ENCODE results near the gene LAMA2. TPM values are rescaled to one million over a fixed set of nuclear protein-coding genes. Genes with fewer than 3 reads are reported as not detected.

Gene LAMA2
- total RNA-seq, 1 experiment from 2014 or later = 0.28 TPM

DNA sequence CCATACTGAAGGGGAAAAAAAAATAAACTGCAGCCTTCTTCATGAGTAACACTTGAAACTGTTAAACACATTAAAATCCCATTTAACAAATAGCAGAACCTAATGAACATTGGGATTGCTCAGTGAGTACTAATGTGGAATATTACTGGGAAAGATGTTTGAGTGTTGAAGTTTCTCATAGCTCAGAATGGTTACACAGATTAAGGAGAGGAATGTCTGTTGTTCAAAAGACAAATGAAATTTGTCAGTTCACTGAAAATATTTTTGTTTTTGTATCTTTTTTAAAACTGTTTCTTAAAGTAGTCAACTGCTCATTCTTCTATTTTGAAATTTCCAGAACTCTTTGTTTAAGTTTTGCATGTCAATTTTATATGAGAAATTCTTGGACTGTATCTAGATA lies 374.3 kb downstream of the LAMA2 start:
- POLR2A ChIA-PET = no interaction called here
- TF ChIP-seq POLR2AphosphoS5 (IDR thresholded peaks at IDR 0.05; ENCODE audit: low read depth, low read length) = no peak
- no peak for TF ChIP-seq SIN3A (IDR thresholded peaks at IDR 0.05; ENCODE audit: borderline replicate concordance, insufficient read depth, low read depth, low read length)
- TF ChIP-seq, protein P1, sequence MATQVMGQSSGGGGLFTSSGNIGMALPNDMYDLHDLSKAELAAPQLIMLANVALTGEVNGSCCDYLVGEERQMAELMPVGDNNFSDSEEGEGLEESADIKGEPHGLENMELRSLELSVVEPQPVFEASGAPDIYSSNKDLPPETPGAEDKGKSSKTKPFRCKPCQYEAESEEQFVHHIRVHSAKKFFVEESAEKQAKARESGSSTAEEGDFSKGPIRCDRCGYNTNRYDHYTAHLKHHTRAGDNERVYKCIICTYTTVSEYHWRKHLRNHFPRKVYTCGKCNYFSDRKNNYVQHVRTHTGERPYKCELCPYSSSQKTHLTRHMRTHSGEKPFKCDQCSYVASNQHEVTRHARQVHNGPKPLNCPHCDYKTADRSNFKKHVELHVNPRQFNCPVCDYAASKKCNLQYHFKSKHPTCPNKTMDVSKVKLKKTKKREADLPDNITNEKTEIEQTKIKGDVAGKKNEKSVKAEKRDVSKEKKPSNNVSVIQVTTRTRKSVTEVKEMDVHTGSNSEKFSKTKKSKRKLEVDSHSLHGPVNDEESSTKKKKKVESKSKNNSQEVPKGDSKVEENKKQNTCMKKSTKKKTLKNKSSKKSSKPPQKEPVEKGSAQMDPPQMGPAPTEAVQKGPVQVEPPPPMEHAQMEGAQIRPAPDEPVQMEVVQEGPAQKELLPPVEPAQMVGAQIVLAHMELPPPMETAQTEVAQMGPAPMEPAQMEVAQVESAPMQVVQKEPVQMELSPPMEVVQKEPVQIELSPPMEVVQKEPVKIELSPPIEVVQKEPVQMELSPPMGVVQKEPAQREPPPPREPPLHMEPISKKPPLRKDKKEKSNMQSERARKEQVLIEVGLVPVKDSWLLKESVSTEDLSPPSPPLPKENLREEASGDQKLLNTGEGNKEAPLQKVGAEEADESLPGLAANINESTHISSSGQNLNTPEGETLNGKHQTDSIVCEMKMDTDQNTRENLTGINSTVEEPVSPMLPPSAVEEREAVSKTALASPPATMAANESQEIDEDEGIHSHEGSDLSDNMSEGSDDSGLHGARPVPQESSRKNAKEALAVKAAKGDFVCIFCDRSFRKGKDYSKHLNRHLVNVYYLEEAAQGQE (IDR thresholded peaks at IDR 0.05; ENCODE audit: insufficient read depth in 1 of 2, low read depth in 2 of 2, low read length in 1 of 2) = no peak
- no peak for TF ChIP-seq TCF7L2 (IDR thresholded peaks at IDR 0.05; ENCODE audit: low read depth, low read length)
- TF ChIP-seq, protein P2, sequence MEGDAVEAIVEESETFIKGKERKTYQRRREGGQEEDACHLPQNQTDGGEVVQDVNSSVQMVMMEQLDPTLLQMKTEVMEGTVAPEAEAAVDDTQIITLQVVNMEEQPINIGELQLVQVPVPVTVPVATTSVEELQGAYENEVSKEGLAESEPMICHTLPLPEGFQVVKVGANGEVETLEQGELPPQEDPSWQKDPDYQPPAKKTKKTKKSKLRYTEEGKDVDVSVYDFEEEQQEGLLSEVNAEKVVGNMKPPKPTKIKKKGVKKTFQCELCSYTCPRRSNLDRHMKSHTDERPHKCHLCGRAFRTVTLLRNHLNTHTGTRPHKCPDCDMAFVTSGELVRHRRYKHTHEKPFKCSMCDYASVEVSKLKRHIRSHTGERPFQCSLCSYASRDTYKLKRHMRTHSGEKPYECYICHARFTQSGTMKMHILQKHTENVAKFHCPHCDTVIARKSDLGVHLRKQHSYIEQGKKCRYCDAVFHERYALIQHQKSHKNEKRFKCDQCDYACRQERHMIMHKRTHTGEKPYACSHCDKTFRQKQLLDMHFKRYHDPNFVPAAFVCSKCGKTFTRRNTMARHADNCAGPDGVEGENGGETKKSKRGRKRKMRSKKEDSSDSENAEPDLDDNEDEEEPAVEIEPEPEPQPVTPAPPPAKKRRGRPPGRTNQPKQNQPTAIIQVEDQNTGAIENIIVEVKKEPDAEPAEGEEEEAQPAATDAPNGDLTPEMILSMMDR (IDR thresholded peaks at IDR 0.05) = no peak

DNA sequence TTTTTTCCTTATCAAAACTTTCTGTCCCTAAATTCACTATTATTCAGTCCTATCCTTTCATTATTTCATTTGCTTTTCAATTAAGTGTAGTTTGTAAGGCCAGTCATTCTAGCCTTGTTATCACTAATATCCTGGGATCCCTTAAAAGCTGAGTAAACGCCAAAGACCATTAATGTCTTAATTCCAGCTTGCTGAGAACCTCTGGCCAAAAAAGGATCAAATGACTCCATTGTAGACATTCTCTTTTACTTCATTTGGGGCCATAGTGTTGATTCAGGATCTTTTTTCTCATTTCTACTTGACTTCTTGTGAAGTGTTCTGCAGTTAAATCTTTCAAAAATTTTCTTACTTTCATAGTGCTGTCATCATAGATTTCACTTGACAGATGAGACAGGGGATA lies 379.7 kb downstream of the LAMA2 start:
- H3K36me3 ChIP-seq (ENCODE audit: control insufficient read depth, insufficient read depth, low read length) = no peaks in the 10 kb centered on the region
- no TSS peak for BruUV-seq (replicated peaks)
- in situ Hi-C loops (cut with HindIII; ENCODE audit: low pct_unique_long_range_greater_than_20kb, low sequenced_read_pairs) = no loop called here
- TF ChIP-seq, protein P1 (IDR thresholded peaks at IDR 0.05; ENCODE audit: insufficient read depth in 1 of 2, low read depth in 2 of 2, low read length in 1 of 2) = no peak
- TF ChIP-seq, protein P2 (IDR thresholded peaks at IDR 0.05) = no peak
- TF ChIP-seq POLR2AphosphoS5 (IDR thresholded peaks at IDR 0.05; ENCODE audit: low read depth, low read length) (no peak), TCF7L2 (IDR thresholded peaks at IDR 0.05; ENCODE audit: low read depth, low read length) (no peak), SIN3A (IDR thresholded peaks at IDR 0.05; ENCODE audit: borderline replicate concordance, insufficient read depth, low read depth, low read length) (no peak)
- no peaks in the 10 kb centered on the region for H3K9me3 ChIP-seq (ENCODE audit: control insufficient read depth, insufficient read depth, low read depth, low read length)
- H3K4me1 ChIP-seq (ENCODE audit: control insufficient read depth, insufficient read depth, low read length) = no peaks in the 10 kb centered on the region
- H3K4me3 ChIP-seq (ENCODE audit: low read depth in 2 of 2, low read length in 2 of 2) = no peak overlapping the region
- CTCF ChIA-PET = no interaction called here
- no peak overlapping the region for H3K27ac ChIP-seq (ENCODE audit: low read length)
- DNase-seq (ENCODE audit: low read depth, low spot score) = no peak
- intact Hi-C loops (cut with micrococcal nuclease; ENCODE audit: unreplicated experiment) = no loop called here
- no peaks in the 10 kb centered on the region for H3K27me3 ChIP-seq (ENCODE audit: control insufficient read depth, insufficient read depth, low read length)
- POLR2A ChIA-PET = no interaction called here
- ATAC-seq = no peak

More for the DNA sequence above, 374.3 kb downstream of the LAMA2 start:
- no peaks in the 10 kb centered on the region for H3K27me3 ChIP-seq (ENCODE audit: control insufficient read depth, insufficient read depth, low read length)
- intact Hi-C loops (cut with micrococcal nuclease; ENCODE audit: unreplicated experiment) (loop anchor here (10.0 kb wide), 2 partner anchors 118 to 532 kb away; no protein-coding TSS in a partner anchor), in situ Hi-C loops (cut with HindIII; ENCODE audit: low pct_unique_long_range_greater_than_20kb, low sequenced_read_pairs) (no loop called here)
- no peak overlapping the region for H3K27ac ChIP-seq (ENCODE audit: low read length)
- peaks cover 5% of the 10 kb centered on the region; the same call in 1 of the 2 replicates for H3K4me1 ChIP-seq (ENCODE audit: control insufficient read depth, insufficient read depth, low read length)
- CTCF ChIA-PET = no interaction called here
- ATAC-seq (no peak), DNase-seq (ENCODE audit: low read depth, low spot score) (no peak)
- no TSS peak for BruUV-seq (replicated peaks)
- no peaks in the 10 kb centered on the region for H3K36me3 ChIP-seq (ENCODE audit: control insufficient read depth, insufficient read depth, low read length)
- H3K4me3 ChIP-seq (ENCODE audit: low read depth in 2 of 2, low read length in 2 of 2) = no peak overlapping the region
- H3K9me3 ChIP-seq (ENCODE audit: control insufficient read depth, insufficient read depth, low read depth, low read length) = no peaks in the 10 kb centered on the region
